Colonic mucosa (tissue), 4 donors: ENCODE data around the gene DCLK1. TPM values are rescaled to one million over a fixed set of nuclear protein-coding genes. Genes with fewer than 3 reads are reported as not detected.

Experiments
- DNase-seq: peaks from one replicate; pipeline ENCODE4 v3.0.0-alpha.2; 2020
- H3K27ac ChIP-seq: fragments of 200-600 bp; one replicate; pipeline ENCODE4 v1.8.0; 2021
- H3K27me3 ChIP-seq: fragments of 200-600 bp; one replicate; pipeline ENCODE4 v1.8.0; 2021
- H3K36me3 ChIP-seq: fragments of 200-600 bp; one replicate; pipeline ENCODE4 v1.8.0; 2021
- H3K4me1 ChIP-seq: fragments of 200-600 bp; one replicate; pipeline ENCODE4 v1.8.0; 2021; ENCODE audit warnings: mild to moderate bottlenecking
- H3K4me3 ChIP-seq: fragments of 200-600 bp; one replicate; pipeline ENCODE4 v1.8.0; 2021
- H3K9ac ChIP-seq, 2 donors: one replicate each; pipeline ENCODE4 v1.7.0; 2013; ENCODE audit warnings: control low read depth in 2 of 2, low read depth in 2 of 2, low read length in 2 of 2
- H3K9me3 ChIP-seq: fragments of 200-600 bp; one replicate; pipeline ENCODE4 v1.8.0; 2021
- CTCF ChIP-seq: fragments of 200-600 bp; IDR thresholded peaks from one replicate; pipeline ENCODE4 v1.8.0; 2022; ENCODE audit warnings: antibody characterized with exemption, mild to moderate bottlenecking
- intact Hi-C: fragments of 100-400 bp; cut with DNase I; formaldehyde crosslinking; loops from one replicate; pipeline ENCODE4 v1.14.1; 2022
- total RNA-seq, 2 donors: library from RNA; stranded (reverse); fragmentation: NEBNext Ultra II Directional in 1 of 2; extraction: Animal tissue kit (Norgen Biotek cat#: 25700) in 1 of 2; gene quantifications; one replicate each; pipeline ENCODE4 v1.2.1, GENCODE V29; 2021
- donor health status: healthy.
- donor health status: DM: no; HTN: no; CAD: no.
- donor health status: DM: no; HTN: no; CAD: no.

DCLK1 gene
- total RNA-seq, 2 donors from 2014 or later = 1.5 to 5.0 TPM

DNA sequence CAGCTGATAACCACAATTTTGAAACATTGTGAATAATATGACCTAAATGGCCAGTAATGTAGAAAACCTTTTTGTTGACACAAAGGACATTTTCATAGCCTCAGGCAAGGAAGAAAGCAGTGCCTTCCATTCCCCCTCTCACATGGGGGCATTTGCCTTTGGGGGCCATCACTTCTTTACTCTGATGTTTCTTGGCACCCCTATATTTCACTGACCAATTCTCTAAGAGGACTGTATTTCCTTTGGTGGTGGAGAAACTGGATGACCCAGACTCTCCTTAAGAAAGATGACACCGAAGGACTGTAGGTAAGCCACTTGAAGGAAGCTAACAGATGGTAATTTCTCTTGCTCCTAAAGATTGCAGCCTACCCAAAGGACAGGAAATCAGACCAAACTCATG, 254.6 kb downstream of the DCLK1 start:
- no peak overlapping the region for H3K4me3 ChIP-seq
- H3K4me1 ChIP-seq = no peaks in the 10 kb centered on the region
- no peak overlapping the region for H3K9ac ChIP-seq
- H3K27ac ChIP-seq = no peak overlapping the region
- DNase-seq = no peak
- H3K9me3 ChIP-seq = no peaks in the 10 kb centered on the region
- intact Hi-C loops = no loop called here
- no peak for TF ChIP-seq CTCF
- no peaks in the 10 kb centered on the region for H3K36me3 ChIP-seq
- no peaks in the 10 kb centered on the region for H3K27me3 ChIP-seq

- intact Hi-C loops = no loop called here
- no peaks in the 10 kb centered on the region for H3K9me3 ChIP-seq
- H3K9ac ChIP-seq = no peak overlapping the region
- H3K27ac ChIP-seq = no peak overlapping the region
- H3K4me1 ChIP-seq = no peaks in the 10 kb centered on the region
- no peaks in the 10 kb centered on the region for H3K36me3 ChIP-seq
- DNase-seq = no peak
- no peaks in the 10 kb centered on the region for H3K27me3 ChIP-seq
- no peak overlapping the region for H3K4me3 ChIP-seq
- TF ChIP-seq CTCF = no peak
These were observed 256.5 kb downstream of the DCLK1 start for GRCh38 chr13:35874704-35875103.

- H3K9ac ChIP-seq = no peak overlapping the region
- no peaks in the 10 kb centered on the region for H3K27me3 ChIP-seq
- no peak overlapping the region for H3K4me3 ChIP-seq
- DNase-seq = no peak
- intact Hi-C loops = no loop called here
- no peaks in the 10 kb centered on the region for H3K4me1 ChIP-seq
- H3K9me3 ChIP-seq = no peaks in the 10 kb centered on the region
- no peaks in the 10 kb centered on the region for H3K36me3 ChIP-seq
- no peak for TF ChIP-seq CTCF
- H3K27ac ChIP-seq = no peak overlapping the region
These were observed 258.8 kb downstream of the DCLK1 start for GRCh38 chr13:35872369-35872768.

GRCh38 chr13:35871561-35871960, 259.6 kb downstream of the DCLK1 start:
- H3K9ac ChIP-seq = no peak overlapping the region
- TF ChIP-seq CTCF = no peak
- intact Hi-C loops = no loop called here
- H3K9me3 ChIP-seq = no peaks in the 10 kb centered on the region
- no peaks in the 10 kb centered on the region for H3K4me1 ChIP-seq
- DNase-seq = no peak
- H3K4me3 ChIP-seq = no peak overlapping the region
- H3K27me3 ChIP-seq = no peaks in the 10 kb centered on the region
- no peaks in the 10 kb centered on the region for H3K36me3 ChIP-seq
- H3K27ac ChIP-seq = no peak overlapping the region

DNA sequence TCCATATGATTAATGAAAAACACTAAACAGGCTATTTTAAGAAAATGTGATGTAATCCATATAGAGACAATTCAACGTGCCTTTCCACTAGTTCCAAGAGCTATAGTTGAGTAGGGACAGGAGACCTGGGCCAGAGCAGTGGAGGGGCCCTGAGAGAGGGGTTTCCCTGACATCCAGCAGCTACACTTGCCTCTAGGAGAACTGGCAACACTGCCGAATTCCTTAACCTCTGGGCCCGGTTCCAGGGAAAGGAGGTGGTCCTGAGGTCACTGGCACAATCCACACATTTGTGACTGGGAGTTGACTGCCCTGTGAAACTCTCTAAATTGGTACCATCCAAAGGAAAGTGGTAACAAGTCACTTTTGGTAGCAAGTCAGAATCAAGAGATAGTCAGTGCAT, 264.4 kb downstream of the DCLK1 start:
- H3K9ac ChIP-seq = no peak overlapping the region
- no peaks in the 10 kb centered on the region for H3K27me3 ChIP-seq
- H3K27ac ChIP-seq = no peak overlapping the region
- intact Hi-C loops = no loop called here
- H3K9me3 ChIP-seq = no peaks in the 10 kb centered on the region
- no peaks in the 10 kb centered on the region for H3K36me3 ChIP-seq
- DNase-seq = no peak
- TF ChIP-seq CTCF = no peak
- H3K4me3 ChIP-seq = no peak overlapping the region
- no peaks in the 10 kb centered on the region for H3K4me1 ChIP-seq
